Measurements from ENCODE around the gene ATAD2B. TPM values are rescaled to one million over a fixed set of nuclear protein-coding genes. Genes with fewer than 3 reads are reported as not detected.

Gene ATAD2B
- total and polyA plus RNA-seq, 8 donors: 4.1 to 15.6 (median 9.3) TPM

GRCh38 chr2:23871206-23871605 is 55.7 kb downstream of the ATAD2B start:
- ATAC-seq (no peak), FAIRE-seq (no peak), DNase-seq (no peak)
- WGBS, 2 donors: 94 to 98% methylated on average over 7 of the region's 7 CpGs
- TF ChIP-seq, protein P1, sequence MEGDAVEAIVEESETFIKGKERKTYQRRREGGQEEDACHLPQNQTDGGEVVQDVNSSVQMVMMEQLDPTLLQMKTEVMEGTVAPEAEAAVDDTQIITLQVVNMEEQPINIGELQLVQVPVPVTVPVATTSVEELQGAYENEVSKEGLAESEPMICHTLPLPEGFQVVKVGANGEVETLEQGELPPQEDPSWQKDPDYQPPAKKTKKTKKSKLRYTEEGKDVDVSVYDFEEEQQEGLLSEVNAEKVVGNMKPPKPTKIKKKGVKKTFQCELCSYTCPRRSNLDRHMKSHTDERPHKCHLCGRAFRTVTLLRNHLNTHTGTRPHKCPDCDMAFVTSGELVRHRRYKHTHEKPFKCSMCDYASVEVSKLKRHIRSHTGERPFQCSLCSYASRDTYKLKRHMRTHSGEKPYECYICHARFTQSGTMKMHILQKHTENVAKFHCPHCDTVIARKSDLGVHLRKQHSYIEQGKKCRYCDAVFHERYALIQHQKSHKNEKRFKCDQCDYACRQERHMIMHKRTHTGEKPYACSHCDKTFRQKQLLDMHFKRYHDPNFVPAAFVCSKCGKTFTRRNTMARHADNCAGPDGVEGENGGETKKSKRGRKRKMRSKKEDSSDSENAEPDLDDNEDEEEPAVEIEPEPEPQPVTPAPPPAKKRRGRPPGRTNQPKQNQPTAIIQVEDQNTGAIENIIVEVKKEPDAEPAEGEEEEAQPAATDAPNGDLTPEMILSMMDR (IDR thresholded peaks at IDR 0.05): no peak
- Histone ChIP-seq H3K4me3 (no peak overlapping the region), H3K9me3 (no peaks in the 10 kb centered on the region), H3K27me3 (no peaks in the 10 kb centered on the region), H3K4me1 (no peaks in the 10 kb centered on the region), H3K27ac (no peak overlapping the region), H3K36me3 (peaks cover 0 to 31% (median 5%) of the 10 kb centered on the region in 3 donors)
- intact Hi-C loops (cut with DNase I): no loop called here

GRCh38 chr2:23867449-23867848 is 59.5 kb downstream of the ATAD2B start:
- Histone ChIP-seq H3K27ac (no peak overlapping the region), H3K4me1 (no peaks in the 10 kb centered on the region), H3K36me3 (peaks cover 0 to 19% (median 5%) of the 10 kb centered on the region in 3 donors), H3K4me3 (no peak overlapping the region), H3K27me3 (no peaks in the 10 kb centered on the region), H3K9me3 (no peaks in the 10 kb centered on the region)
- TF ChIP-seq, protein P1 (IDR thresholded peaks at IDR 0.05): no peak
- ATAC-seq: no peak
- 91 to 94% methylated on average over 2 of the region's 2 CpGs for WGBS, 2 donors
- FAIRE-seq: no peak
- intact Hi-C loops (cut with DNase I): no loop called here
- DNase-seq: no peak

GRCh38 chr2:23862716-23863426 is 64.1 kb downstream of the ATAD2B start:
- WGBS, 2 donors: 95 to 97% methylated on average over 8 of the region's 8 CpGs
- DNase-seq: no peak
- Histone ChIP-seq H3K4me1 (no peaks in the 10 kb centered on the region), H3K27ac (no peak overlapping the region), H3K4me3 (no peak overlapping the region), H3K27me3 (no peaks in the 10 kb centered on the region), H3K9me3 (no peaks in the 10 kb centered on the region), H3K36me3 (peaks cover 0 to 5% (median 0%) of the 10 kb centered on the region in 3 donors)
- intact Hi-C loops (cut with DNase I): no loop called here
- TF ChIP-seq, protein P1 (IDR thresholded peaks at IDR 0.05): no peak
- ATAC-seq: no peak
- no peak for FAIRE-seq

GRCh38 chr2:23861952-23862351 is 65.0 kb downstream of the ATAD2B start:
- TF ChIP-seq, protein P1 (IDR thresholded peaks at IDR 0.05): no peak
- Histone ChIP-seq H3K4me1 (no peaks in the 10 kb centered on the region), H3K9me3 (no peaks in the 10 kb centered on the region), H3K27ac (no peak overlapping the region), H3K27me3 (no peaks in the 10 kb centered on the region), H3K36me3 (peaks cover 0 to 3% (median 0%) of the 10 kb centered on the region in 3 donors), H3K4me3 (no peak overlapping the region)
- intact Hi-C loops (cut with DNase I): no loop called here
- no peak for FAIRE-seq
- DNase-seq: no peak
- no peak for ATAC-seq
- WGBS, 2 donors: 92 to 95% methylated on average over 4 of the region's 4 CpGs

- no peaks in the 10 kb centered on the region for H3K27me3 ChIP-seq
- DNase-seq (no peak), ATAC-seq (no peak), FAIRE-seq (no peak)
- H3K27ac ChIP-seq: no peak overlapping the region
- no peaks in the 10 kb centered on the region for H3K36me3 ChIP-seq
- H3K4me3 ChIP-seq: no peak overlapping the region
- H3K4me1 ChIP-seq: no peaks in the 10 kb centered on the region
- TF ChIP-seq, protein P1 (IDR thresholded peaks at IDR 0.05): no peak
- no peaks in the 10 kb centered on the region for H3K9me3 ChIP-seq
- intact Hi-C loops (cut with DNase I): no loop called here
- WGBS, 2 donors: 88 to 92% methylated on average over 2 of the region's 2 CpGs
Observed at GRCh38 chr2:23859983-23860382, 66.9 kb downstream of the ATAD2B start.
